ENCODE data around the gene CHD1. TPM values are rescaled to one million over a fixed set of nuclear protein-coding genes. Genes with fewer than 3 reads are reported as not detected.

The CHD1 gene
- total RNA-seq, 2 donors from 2014 or later: 29.1 to 47.3 TPM

GRCh38 chr5:98935206-98935605 lies 6.4 kb upstream of the CHD1 start:
- H3K4me1 ChIP-seq: no peaks in the 10 kb centered on the region
- no peak overlapping the region for H3K9ac ChIP-seq (ENCODE audit: low read depth in 2 of 2, low read length in 2 of 2)
- H3K27ac ChIP-seq: no peak overlapping the region
- intact Hi-C loops (cut with DNase I): no loop called here
- no peak for DNase-seq
- H3K27me3 ChIP-seq: no peaks in the 10 kb centered on the region
- H3K9me3 ChIP-seq: no peaks in the 10 kb centered on the region
- no peaks in the 10 kb centered on the region for H3K36me3 ChIP-seq
- H3K4me3 ChIP-seq: no peak overlapping the region
- TF ChIP-seq CTCF (IDR thresholded peaks at IDR 0.05): no peak

GRCh38 chr5:98934546-98934945 lies 5.7 kb upstream of the CHD1 start:
- TF ChIP-seq CTCF (IDR thresholded peaks at IDR 0.05): no peak
- no peak overlapping the region for H3K9ac ChIP-seq (ENCODE audit: low read depth in 2 of 2, low read length in 2 of 2)
- intact Hi-C loops (cut with DNase I): no loop called here
- H3K27me3 ChIP-seq: no peaks in the 10 kb centered on the region
- H3K4me1 ChIP-seq: no peaks in the 10 kb centered on the region
- no peak overlapping the region for H3K4me3 ChIP-seq
- no peaks in the 10 kb centered on the region for H3K36me3 ChIP-seq
- no peak overlapping the region for H3K27ac ChIP-seq
- H3K9me3 ChIP-seq: no peaks in the 10 kb centered on the region
- no peak for DNase-seq

DNA sequence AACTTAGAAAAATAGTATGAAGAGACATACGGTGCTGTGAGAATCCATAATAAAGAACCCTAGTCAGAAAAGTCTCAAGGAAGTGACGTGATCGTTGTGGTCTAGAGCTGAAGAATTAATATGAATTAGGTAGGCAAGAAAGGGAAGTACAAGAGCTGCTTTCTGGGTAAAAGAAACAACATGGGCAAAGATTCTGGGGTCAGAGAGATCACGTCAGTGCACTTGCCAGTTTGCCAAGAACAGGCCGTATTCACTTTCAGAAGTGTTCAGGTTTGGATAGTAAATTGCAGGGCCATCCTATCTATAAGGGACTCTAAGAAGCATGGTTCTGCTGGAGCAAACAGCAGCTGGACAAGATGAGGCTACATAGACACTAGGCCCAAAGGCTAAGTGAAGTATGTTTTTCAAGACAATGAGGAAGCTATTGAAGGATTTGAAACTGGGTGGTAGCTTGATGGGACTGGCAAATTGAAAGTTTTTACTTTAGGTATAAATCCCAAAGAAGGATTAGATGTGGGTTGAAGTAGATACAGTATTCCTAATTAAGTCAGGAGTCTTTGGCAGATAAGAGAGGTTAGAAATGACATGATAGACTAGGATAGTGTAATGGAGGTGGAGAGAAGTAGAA lies 4.8 kb upstream of the CHD1 start:
- no peak for DNase-seq
- no peaks in the 10 kb centered on the region for H3K9me3 ChIP-seq
- H3K27me3 ChIP-seq: no peaks in the 10 kb centered on the region
- no peaks in the 10 kb centered on the region for H3K36me3 ChIP-seq
- H3K27ac ChIP-seq: peak overlapping the region; percentile 19
- H3K4me1 ChIP-seq: no peaks in the 10 kb centered on the region
- H3K9ac ChIP-seq (ENCODE audit: low read depth in 2 of 2, low read length in 2 of 2): no peak overlapping the region
- no peak overlapping the region for H3K4me3 ChIP-seq
- intact Hi-C loops (cut with DNase I): no loop called here
- no peak for TF ChIP-seq CTCF (IDR thresholded peaks at IDR 0.05)

DNA sequence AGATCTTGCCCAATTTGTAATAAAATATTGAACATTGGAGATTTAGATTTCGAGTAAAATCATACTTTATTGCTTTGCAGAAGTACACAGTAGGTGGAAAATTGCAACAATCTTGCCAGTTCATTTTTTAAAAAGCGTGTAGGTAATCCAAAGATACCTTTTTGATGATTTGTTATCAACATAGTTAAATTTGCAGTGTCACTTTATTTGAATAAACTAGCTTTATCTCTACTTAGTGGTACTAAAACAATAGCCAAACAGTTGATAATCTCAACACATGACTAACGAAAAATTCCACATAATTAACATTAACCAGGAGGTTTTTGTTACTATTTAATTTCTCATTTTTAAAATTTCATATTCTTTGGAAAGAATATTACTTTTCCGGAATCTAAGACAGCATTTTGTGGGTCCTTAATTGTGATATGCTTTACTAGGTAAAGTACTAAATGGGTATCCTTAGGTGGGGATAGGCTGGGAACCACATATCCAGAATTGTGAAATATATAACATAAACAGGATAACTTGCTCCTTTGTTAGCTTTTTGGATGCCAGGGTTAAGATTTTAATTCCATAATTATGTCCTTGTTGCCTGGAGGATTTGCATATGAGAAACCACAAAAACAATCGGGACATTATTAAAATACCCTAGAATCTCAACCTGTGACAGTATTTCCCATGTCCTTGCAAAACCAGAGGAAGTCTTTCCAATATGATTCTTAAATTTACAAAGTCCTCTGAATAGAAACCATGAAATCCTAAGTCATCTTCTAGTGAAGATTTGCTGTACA lies 2.4 kb upstream of the CHD1 start:
- Histone ChIP-seq H3K9ac (ENCODE audit: low read depth in 2 of 2, low read length in 2 of 2) (peak overlapping the region in 1 of 2 donors; percentile 26), H3K4me1 (no peaks in the 10 kb centered on the region), H3K27me3 (no peaks in the 10 kb centered on the region), H3K9me3 (no peaks in the 10 kb centered on the region), H3K36me3 (no peaks in the 10 kb centered on the region), H3K4me3 (no peak overlapping the region), H3K27ac (no peak overlapping the region)
- TF ChIP-seq CTCF (IDR thresholded peaks at IDR 0.05): no peak
- intact Hi-C loops (cut with DNase I): no loop called here
- no peak for DNase-seq

GRCh38 chr5:98929710-98930298 lies 997 bp upstream of the CHD1 start:
- DNase-seq: no peak
- Histone ChIP-seq H3K27ac (peak overlapping the region; percentile 100), H3K4me3 (peak overlapping the region; percentile 78), H3K27me3 (no peaks in the 10 kb centered on the region), H3K9me3 (no peaks in the 10 kb centered on the region), H3K36me3 (no peaks in the 10 kb centered on the region), H3K9ac (ENCODE audit: low read depth in 2 of 2, low read length in 2 of 2) (peak overlapping the region; percentile 99 to 100), H3K4me1 (no peaks in the 10 kb centered on the region)
- intact Hi-C loops (cut with DNase I): no loop called here
- TF ChIP-seq CTCF (IDR thresholded peaks at IDR 0.05): no peak
